GM18868 (cell line): ENCODE results near the gene SCNN1G.

Source experiments
- ATAC-seq: cut with Tn5 transposase; IDR thresholded peaks from one replicate; pipeline ENCODE4 v1.9.1; 2021; ENCODE audit warnings: mild to moderate bottlenecking, moderate library complexity; ENCODE audit not compliant: unreplicated experiment

The SCNN1G gene

GRCh38 chr16:23195366-23195978 is 12.9 kb downstream of the SCNN1G start:
- ATAC-seq, result no peak

GRCh38 chr16:23196539-23196938 is 14.0 kb downstream of the SCNN1G start:
- ATAC-seq, result no peak

GRCh38 chr16:23202166-23202565 is 19.6 kb downstream of the SCNN1G start:
- no peak for ATAC-seq

- ATAC-seq, result no peak
Measured at GRCh38 chr16:23206986-23207385, 24.4 kb downstream of the SCNN1G start.

- no peak for ATAC-seq
Measured at GRCh38 chr16:23207485-23207884, 24.9 kb downstream of the SCNN1G start.

GRCh38 chr16:23209606-23210005 is 27.1 kb downstream of the SCNN1G start:
- no peak for ATAC-seq

GRCh38 chr16:23213831-23214230 is 31.3 kb downstream of the SCNN1G start:
- no peak for ATAC-seq

GRCh38 chr16:23214796-23215195 is 32.3 kb downstream of the SCNN1G start:
- no peak for ATAC-seq

GRCh38 chr16:23215435-23215834 is 32.9 kb downstream of the SCNN1G start:
- no peak for ATAC-seq

- no peak for ATAC-seq
Measured at GRCh38 chr16:23216658-23217246, 34.2 kb downstream of the SCNN1G start.

GRCh38 chr16:23217646-23218045 is 35.1 kb downstream of the SCNN1G start:
- ATAC-seq, result no peak

GRCh38 chr16:23222929-23223328 is 40.4 kb downstream of the SCNN1G start:
- no peak for ATAC-seq

- ATAC-seq, result no peak
Measured at GRCh38 chr16:23223368-23223767, 40.8 kb downstream of the SCNN1G start.

- no peak for ATAC-seq
Measured at GRCh38 chr16:23225109-23225508, 42.6 kb downstream of the SCNN1G start.

- no peak for ATAC-seq
Measured at GRCh38 chr16:23225634-23226033, 43.1 kb downstream of the SCNN1G start.

GRCh38 chr16:23227529-23227928 is 45.0 kb downstream of the SCNN1G start:
- ATAC-seq, result no peak

GRCh38 chr16:23229714-23230113 is 47.2 kb downstream of the SCNN1G start:
- ATAC-seq, result no peak

- no peak for ATAC-seq
Measured at GRCh38 chr16:23232806-23233205, 50.3 kb downstream of the SCNN1G start.

- ATAC-seq, result no peak
Measured at GRCh38 chr16:23235176-23235575, 52.6 kb downstream of the SCNN1G start.

GRCh38 chr16:23236983-23237382 is 54.4 kb downstream of the SCNN1G start:
- no peak for ATAC-seq

- ATAC-seq, result no peak
Measured at GRCh38 chr16:23240994-23241393, 58.4 kb downstream of the SCNN1G start.

GRCh38 chr16:23244122-23244521 is 61.6 kb downstream of the SCNN1G start:
- ATAC-seq, result no peak

- no peak for ATAC-seq
Measured at GRCh38 chr16:23245268-23245667, 62.7 kb downstream of the SCNN1G start.
